Colonic mucosa (tissue), 4 donors: ENCODE results near the gene DTNB. TPM values are rescaled to one million over a fixed set of nuclear protein-coding genes. Genes with fewer than 3 reads are reported as not detected.

Source experiments
- DNase-seq: peaks from one replicate; pipeline ENCODE4 v3.0.0-alpha.2; 2020
- H3K27ac ChIP-seq: fragments of 200-600 bp; one replicate; pipeline ENCODE4 v1.8.0; 2021
- H3K27me3 ChIP-seq: fragments of 200-600 bp; one replicate; pipeline ENCODE4 v1.8.0; 2021
- H3K36me3 ChIP-seq: fragments of 200-600 bp; one replicate; pipeline ENCODE4 v1.8.0; 2021
- H3K4me1 ChIP-seq: fragments of 200-600 bp; one replicate; pipeline ENCODE4 v1.8.0; 2021; ENCODE audit warnings: mild to moderate bottlenecking
- H3K4me3 ChIP-seq: fragments of 200-600 bp; one replicate; pipeline ENCODE4 v1.8.0; 2021
- H3K9ac ChIP-seq, 2 donors: one replicate each; pipeline ENCODE4 v1.7.0; 2013; ENCODE audit warnings: control low read depth in 2 of 2, low read depth in 2 of 2, low read length in 2 of 2
- H3K9me3 ChIP-seq: fragments of 200-600 bp; one replicate; pipeline ENCODE4 v1.8.0; 2021
- intact Hi-C: fragments of 100-400 bp; cut with DNase I; formaldehyde crosslinking; loops from one replicate; pipeline ENCODE4 v1.14.1; 2022
- total RNA-seq, 2 donors: library from RNA; stranded (reverse); fragmentation: NEBNext Ultra II Directional in 1 of 2; extraction: Animal tissue kit (Norgen Biotek cat#: 25700) in 1 of 2; gene quantifications; one replicate each; pipeline ENCODE4 v1.2.1, GENCODE V29; 2021
- TF ChIP-seq, protein P1 (sequence below): fragments of 200-600 bp; IDR thresholded peaks from one replicate; pipeline ENCODE4 v1.8.0; 2022; ENCODE audit warnings: antibody characterized with exemption, mild to moderate bottlenecking
- donor health status: healthy.
- donor health status: DM: no; HTN: no; CAD: no.
- donor health status: DM: no; HTN: no; CAD: no.

The DTNB gene
- total RNA-seq, 2 donors from 2014 or later: 5.2 to 9.3 TPM

DNA sequence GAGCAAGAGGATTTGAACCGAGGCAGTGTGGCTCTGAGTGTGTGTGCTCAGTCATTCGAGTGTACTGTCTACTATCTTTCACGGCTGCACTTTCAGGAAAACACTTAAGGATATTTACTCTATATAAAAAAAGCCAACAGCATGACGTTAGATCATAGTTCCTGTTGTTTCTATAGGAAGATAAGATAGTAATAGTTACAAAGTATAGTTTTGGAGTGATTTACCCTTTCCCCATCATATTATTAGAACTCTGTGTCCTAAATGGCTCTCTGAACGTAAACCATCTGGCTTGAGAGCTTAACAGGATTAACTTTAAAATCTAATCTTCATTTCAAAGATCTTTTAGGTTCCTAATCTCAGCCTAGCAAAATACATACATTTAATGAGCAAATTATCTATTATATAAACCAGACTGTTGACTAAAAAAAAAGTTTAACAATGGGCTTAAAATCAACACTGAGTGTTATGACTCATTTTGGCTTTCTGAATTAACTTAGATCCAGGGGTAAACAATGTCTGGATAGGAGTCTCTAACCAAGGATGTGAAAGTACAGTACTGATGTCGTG is 181.3 kb downstream of the DTNB start:
- H3K4me1 ChIP-seq: no peaks in the 10 kb centered on the region
- DNase-seq: no peak
- H3K27ac ChIP-seq: no peak overlapping the region
- H3K4me3 ChIP-seq: no peak overlapping the region
- H3K9ac ChIP-seq: no peak overlapping the region
- H3K27me3 ChIP-seq: no peaks in the 10 kb centered on the region
- intact Hi-C loops: no loop called here
- TF ChIP-seq, protein P1, sequence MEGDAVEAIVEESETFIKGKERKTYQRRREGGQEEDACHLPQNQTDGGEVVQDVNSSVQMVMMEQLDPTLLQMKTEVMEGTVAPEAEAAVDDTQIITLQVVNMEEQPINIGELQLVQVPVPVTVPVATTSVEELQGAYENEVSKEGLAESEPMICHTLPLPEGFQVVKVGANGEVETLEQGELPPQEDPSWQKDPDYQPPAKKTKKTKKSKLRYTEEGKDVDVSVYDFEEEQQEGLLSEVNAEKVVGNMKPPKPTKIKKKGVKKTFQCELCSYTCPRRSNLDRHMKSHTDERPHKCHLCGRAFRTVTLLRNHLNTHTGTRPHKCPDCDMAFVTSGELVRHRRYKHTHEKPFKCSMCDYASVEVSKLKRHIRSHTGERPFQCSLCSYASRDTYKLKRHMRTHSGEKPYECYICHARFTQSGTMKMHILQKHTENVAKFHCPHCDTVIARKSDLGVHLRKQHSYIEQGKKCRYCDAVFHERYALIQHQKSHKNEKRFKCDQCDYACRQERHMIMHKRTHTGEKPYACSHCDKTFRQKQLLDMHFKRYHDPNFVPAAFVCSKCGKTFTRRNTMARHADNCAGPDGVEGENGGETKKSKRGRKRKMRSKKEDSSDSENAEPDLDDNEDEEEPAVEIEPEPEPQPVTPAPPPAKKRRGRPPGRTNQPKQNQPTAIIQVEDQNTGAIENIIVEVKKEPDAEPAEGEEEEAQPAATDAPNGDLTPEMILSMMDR: no peak
- no peaks in the 10 kb centered on the region for H3K36me3 ChIP-seq
- no peaks in the 10 kb centered on the region for H3K9me3 ChIP-seq

- no peaks in the 10 kb centered on the region for H3K4me1 ChIP-seq
- H3K9me3 ChIP-seq: no peaks in the 10 kb centered on the region
- no peak overlapping the region for H3K4me3 ChIP-seq
- TF ChIP-seq, protein P1: no peak
- DNase-seq: no peak
- H3K27me3 ChIP-seq: no peaks in the 10 kb centered on the region
- no peak overlapping the region for H3K27ac ChIP-seq
- intact Hi-C loops: no loop called here
- H3K9ac ChIP-seq: no peak overlapping the region
- no peaks in the 10 kb centered on the region for H3K36me3 ChIP-seq
Measured at GRCh38 chr2:25491003-25491696, 182.2 kb downstream of the DTNB start.

GRCh38 chr2:25490217-25490616 is 183.2 kb downstream of the DTNB start:
- no peaks in the 10 kb centered on the region for H3K36me3 ChIP-seq
- no peaks in the 10 kb centered on the region for H3K4me1 ChIP-seq
- no peaks in the 10 kb centered on the region for H3K27me3 ChIP-seq
- DNase-seq: no peak
- no peak overlapping the region for H3K9ac ChIP-seq
- TF ChIP-seq, protein P1: no peak
- H3K9me3 ChIP-seq: no peaks in the 10 kb centered on the region
- H3K27ac ChIP-seq: no peak overlapping the region
- no peak overlapping the region for H3K4me3 ChIP-seq
- intact Hi-C loops: no loop called here

- intact Hi-C loops: no loop called here
- Histone ChIP-seq H3K27me3 (no peaks in the 10 kb centered on the region), H3K36me3 (no peaks in the 10 kb centered on the region), H3K4me3 (no peak overlapping the region), H3K9me3 (no peaks in the 10 kb centered on the region), H3K27ac (no peak overlapping the region), H3K4me1 (no peaks in the 10 kb centered on the region), H3K9ac (no peak overlapping the region)
- DNase-seq: no peak
- TF ChIP-seq, protein P1: no peak
Measured at GRCh38 chr2:25489631-25490030, 183.7 kb downstream of the DTNB start.

DNA sequence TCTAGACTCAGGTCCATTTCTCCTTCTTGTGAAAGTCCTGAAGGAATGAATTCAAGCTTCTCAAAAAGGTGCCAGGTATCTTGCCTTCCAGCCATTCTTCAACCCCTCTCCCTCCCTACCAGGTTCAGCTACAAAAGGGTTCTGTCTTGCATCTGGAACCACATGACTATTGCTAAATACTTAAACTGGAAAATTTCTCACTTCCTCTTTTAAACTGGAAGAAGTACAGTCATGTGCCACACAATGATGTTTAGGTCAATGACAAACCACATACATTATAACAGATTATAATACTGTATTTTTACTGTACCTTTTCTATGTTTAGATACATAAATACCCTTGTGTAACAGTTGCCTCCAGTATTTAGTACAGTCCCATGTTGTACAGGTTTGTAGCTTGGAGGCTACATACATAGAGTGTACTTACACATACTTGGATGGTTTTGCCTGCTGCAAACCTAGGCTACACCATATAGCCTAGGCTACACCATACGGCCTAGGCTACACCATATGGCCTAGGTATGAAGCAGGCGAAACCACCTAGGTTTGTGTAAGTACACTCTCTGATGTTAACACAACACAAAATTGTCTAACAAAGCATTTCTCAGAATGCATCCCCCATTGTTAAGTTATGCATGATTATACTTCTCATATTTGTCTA is 189.6 kb downstream of the DTNB start:
- Histone ChIP-seq H3K36me3 (no peaks in the 10 kb centered on the region), H3K4me3 (no peak overlapping the region), H3K9me3 (no peaks in the 10 kb centered on the region), H3K27me3 (no peaks in the 10 kb centered on the region), H3K27ac (no peak overlapping the region), H3K9ac (no peak overlapping the region), H3K4me1 (no peaks in the 10 kb centered on the region)
- intact Hi-C loops: no loop called here
- TF ChIP-seq, protein P1: no peak
- DNase-seq: no peak
